DLD1 (cell line): Measurements from ENCODE around the gene LRR1.
"Not testable (repeated sequence)": the region's sequence is repeated elsewhere in the genome, so short reads cannot be mapped to it uniquely, and the experiment has no call there.

ENCODE experiments used
- in situ Hi-C: cut with HindIII; loops from 2 replicates; pipeline ENCODE4 v1.10.0; 2017; ENCODE audit warnings: low sequenced_read_pairs

The LRR1 gene

DNA sequence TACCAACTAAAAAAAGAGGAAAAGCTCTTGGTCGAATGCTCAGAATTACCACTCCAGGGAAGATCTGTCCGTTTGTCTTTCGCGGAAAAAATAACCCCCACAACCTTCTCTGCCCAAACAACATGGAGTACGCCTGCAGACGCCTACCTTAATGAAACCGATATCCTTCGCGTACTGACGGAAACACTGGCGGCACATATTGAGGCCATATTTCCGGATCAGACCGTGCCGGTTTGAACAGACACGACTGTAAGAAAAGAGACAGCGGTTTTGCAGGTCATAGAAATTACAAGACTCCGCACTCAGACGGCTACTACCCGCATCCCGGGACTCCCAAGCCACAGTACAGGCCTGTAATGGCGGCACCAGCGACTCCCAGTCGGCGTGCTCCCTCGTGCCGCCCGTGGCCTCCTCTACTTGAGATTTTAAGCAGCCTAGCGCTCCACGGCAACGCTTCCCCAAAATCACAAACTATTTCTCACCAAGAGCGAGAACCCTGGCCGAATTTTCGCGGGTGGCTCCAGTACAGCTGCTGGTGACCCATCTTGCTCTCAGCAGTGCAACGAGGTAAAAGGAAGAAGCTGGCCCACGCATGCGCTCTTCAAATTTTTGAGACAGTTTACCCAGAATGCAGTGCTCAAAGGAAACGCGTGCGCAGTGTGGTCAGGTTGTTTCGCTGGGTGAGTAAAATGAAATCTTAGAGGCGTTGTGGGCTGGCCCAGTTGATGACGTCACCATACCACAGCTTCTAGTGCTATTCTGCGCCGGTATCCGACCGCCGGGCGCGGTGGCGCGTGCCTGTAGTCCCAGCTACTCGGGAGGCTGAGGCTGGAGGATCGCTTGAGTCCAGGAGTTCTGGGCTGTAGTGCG, 12.7 kb upstream of the LRR1 start, which contains the start of gene RPS29:
RPS29 (minus strand) TSS at position 578 of the 870 bp plus-strand sequence; CDS start at position 544, 34 bp downstream.
- in situ Hi-C loops = no loop called here

DNA sequence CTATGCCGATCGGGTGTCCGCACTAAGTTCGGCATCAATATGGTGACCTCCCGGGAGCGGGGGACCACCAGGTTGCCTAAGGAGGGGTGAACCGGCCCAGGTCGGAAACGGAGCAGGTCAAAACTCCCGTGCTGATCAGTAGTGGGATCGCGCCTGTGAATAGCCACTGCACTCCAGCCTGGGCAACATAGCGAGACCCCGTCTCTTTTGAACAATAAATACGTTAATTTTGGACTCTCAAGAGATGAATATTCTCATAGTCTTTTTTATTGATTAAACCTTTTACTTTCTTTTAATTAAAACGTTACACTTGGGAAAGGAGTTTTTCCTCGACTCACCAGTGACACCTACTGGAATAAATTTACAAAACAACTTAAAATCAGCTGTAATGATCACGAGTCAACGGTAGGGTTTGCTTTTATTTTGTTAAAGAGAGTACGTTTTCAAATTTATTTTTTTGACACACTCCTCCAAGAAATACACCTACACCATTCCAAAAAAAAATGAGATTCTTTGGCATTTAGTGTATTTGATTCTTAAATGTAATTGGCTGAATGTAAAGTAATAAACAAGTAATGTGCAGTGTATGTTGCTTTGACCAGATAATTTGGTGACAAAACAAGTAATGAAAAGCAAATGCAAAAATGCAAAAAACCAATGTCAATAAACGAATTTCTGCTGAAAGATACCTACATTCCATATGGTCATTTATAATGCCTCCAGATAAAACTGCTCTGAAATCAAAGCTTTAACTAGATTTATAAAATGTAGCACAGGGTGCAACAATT, 11.9 kb upstream of the LRR1 start:
- in situ Hi-C loops = no loop called here

- in situ Hi-C loops = no loop called here
Measured at GRCh38 chr14:49589387-49589786, 9.4 kb upstream of the LRR1 start.

DNA sequence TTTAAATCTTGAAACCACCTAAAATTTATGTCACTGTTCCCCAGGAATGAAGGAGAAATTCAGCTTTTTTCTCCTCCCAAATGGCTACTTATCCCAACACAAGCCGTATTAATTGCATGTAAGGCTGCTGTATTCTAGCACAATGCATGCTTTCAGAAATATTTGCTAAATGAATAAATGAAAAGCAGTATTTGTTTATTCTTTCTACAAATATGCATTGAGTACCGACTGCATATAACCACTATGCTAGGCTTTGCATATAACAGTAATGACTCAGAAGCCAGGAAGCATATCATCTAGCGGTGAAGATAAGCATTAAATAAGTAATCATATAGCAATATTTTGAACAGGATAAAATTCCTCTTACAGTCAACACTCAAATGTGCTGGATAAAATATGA, 5.7 kb upstream of the LRR1 start:
- in situ Hi-C loops = no loop called here

DNA sequence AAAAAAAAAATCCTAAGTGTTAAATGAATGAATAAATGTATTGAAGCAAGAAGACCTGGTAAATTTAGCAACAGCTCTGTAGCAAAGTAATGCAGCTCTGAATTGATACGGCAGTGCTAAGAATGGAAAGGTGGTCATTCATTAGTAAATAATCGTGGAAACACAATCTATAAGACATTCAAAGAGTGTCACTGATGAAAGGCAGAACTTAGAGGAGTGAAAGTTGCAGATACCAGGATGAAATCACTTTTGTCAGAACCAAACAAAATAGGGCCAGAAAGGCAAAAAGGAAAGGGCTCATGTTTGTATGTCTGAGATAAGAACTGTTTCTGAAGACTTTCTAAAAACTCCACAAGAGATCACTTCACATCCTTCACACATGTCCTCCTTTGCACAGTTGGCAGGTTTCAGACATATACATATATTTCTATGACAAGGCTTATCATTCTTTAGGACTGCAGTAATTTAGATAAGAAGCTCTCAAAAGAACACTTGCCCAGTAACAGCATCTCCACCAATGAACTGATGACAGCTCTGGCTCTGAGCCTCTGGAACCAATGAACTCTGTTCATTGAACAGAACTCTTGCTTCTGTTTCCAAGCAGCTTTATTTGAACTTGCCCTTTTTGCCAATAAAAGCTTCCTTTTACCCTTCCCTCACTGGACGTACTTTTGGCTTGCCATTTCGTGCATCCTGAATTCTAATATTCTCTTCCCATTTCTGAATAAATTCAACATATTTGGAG, 4.2 kb upstream of the LRR1 start:
- in situ Hi-C loops = no loop called here

DNA sequence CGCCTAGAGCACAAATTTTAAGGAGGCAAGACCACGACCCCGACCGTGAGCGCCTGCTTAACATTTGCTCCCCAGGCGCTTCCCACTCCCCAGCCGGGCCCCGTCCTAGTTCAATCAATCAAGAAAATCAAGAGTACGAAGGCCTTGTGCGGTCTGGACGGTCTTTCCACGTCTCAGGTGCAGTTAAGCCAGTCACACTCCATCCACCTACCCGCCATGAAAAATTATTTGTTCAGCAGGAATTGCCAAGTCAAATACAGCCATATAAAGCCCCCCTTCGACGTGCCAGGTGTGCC, 603 bp upstream of the LRR1 start:
- in situ Hi-C loops = no loop called here

- in situ Hi-C loops = no loop called here
Measured at GRCh38 chr14:49607583-49607982, 8.8 kb downstream of the LRR1 start.

GRCh38 chr14:49612251-49612650, 13.5 kb downstream of the LRR1 start:
- in situ Hi-C loops = no loop called here

DNA sequence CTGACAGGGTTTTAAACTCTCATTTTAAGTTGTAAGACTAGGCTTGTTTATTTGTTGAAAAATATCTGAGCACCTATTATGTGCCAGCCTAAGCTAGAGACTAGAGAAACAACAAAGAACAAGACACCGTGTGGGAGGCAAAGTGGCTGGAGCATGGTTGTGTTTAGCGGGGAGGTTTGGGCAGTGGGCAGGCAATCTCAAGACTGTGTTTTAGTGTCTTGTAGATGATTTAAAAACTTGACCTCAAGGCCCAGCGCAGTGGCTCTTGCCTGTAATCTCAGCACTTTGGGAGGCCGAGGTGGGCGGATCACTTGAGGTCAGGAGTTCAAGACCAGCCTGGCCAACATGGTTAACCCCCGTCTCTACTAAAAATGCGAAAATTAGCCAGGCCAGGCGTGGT, 13.9 kb downstream of the LRR1 start:
- in situ Hi-C loops = no loop called here

DNA sequence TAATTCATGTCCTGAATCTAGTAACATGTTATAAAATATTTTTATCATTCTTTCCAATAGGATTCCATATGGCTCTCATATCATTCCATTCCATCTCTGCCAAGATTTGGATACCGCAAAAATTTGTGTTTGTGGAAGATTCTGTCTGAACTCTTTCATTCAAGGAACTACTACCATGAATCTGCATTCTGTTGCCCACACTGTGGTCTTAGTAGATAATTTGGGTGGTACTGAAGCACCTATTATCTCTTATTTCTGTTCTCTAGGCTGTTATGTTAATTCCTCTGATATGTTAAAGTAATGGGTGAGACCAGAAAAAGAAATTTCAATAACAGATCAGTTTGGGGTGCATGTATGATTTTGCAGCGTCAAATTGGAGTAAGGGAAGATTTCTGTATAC, 15.5 kb downstream of the LRR1 start:
- in situ Hi-C loops = no loop called here

GRCh38 chr14:49615776-49616175, 17.0 kb downstream of the LRR1 start:
- in situ Hi-C loops = no loop called here

DNA sequence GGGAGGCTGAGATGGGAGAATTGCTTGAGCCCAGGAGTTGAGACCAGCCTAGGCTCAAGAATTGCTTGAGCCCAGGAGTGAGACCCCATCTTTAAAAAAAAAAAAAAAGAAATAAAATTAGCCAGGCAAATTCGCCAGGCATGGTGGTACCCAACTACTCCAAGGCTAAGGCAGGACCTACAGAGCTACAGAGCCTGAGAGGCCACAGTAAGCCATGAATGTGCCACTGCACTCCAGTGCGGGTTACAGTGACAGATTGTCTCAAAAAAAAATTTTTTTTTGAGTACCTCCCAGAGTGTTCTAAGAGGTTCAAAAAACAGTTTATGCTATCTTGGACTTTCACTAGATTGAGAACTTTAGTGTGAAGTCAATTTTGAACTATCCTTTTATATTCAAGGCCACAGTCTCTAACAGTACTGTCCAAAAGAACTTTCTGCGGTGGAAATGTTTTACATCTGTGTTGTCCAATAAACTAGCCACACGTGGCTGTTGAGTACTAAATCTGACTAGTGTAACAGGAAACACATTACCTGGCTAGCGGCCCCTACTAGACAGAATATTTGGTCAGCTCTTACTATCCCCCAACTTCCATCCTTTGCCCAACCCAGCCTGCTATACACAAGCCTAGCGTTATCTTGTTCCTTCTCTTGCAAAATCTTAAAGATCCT, 19.2 kb downstream of the LRR1 start:
- in situ Hi-C loops = no loop called here

DNA sequence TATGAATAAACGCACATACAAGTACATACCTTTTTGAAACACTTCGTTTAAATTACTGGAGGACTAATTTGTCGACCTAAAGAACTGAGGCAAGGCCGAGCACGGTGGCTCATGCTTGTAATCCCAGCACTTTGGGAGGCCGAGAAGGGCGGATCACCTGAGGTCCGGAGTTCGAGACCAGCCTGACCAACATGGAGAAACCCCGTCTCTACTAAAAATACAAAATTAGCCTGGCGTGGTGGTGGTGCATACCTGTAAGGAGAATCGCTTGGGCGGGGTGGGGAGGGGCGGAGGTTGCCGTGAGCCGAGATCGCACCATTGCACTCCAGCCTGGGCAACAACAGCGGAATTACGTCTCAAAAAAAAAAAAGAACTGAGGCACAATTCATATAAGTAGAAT, 20.5 kb downstream of the LRR1 start:
- in situ Hi-C loops = not testable (repeated sequence)

- in situ Hi-C loops = no loop called here
Measured at GRCh38 chr14:49619730-49620129, 21.0 kb downstream of the LRR1 start.

- in situ Hi-C loops = no loop called here
Measured at GRCh38 chr14:49620182-49621113, 21.7 kb downstream of the LRR1 start, which contains the start of the genes MGAT2 and RPL36AL. Gene MGAT2, plus strand, starts transcription at chr14:49620799. Its CDS starts 470 bp downstream, at chr14:49621269. Gene RPL36AL, minus strand, starts transcription at chr14:49620626. Its CDS starts 1,522 bp downstream, at chr14:49619104.

GRCh38 chr14:49621114-49621881, 22.6 kb downstream of the LRR1 start:
- in situ Hi-C loops = no loop called here

DNA sequence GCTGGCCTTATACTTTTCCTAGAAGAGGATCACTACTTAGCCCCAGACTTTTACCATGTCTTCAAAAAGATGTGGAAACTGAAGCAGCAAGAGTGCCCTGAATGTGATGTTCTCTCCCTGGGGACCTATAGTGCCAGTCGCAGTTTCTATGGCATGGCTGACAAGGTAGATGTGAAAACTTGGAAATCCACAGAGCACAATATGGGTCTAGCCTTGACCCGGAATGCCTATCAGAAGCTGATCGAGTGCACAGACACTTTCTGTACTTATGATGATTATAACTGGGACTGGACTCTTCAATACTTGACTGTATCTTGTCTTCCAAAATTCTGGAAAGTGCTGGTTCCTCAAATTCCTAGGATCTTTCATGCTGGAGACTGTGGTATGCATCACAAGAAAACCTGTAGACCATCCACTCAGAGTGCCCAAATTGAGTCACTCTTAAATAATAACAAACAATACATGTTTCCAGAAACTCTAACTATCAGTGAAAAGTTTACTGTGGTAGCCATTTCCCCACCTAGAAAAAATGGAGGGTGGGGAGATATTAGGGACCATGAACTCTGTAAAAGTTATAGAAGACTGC, 23.4 kb downstream of the LRR1 start:
- in situ Hi-C loops = no loop called here

GRCh38 chr14:49623387-49623786, 24.6 kb downstream of the LRR1 start:
- in situ Hi-C loops = no loop called here
